HCT116 (cell line): ENCODE data around the gene STXBP5.

ENCODE experiments used
- RAD21 ChIP-seq: IDR thresholded peaks from 2 replicates; pipeline ENCODE4 v1.6.1; 2012; ENCODE audit warnings: low read depth, mild to moderate bottlenecking
- TCF7L2 ChIP-seq: IDR thresholded peaks from 2 replicates; pipeline ENCODE4 v1.7.0; 2011; ENCODE audit warnings: borderline replicate concordance, inconsistent platforms; ENCODE audit not compliant: insufficient read depth, insufficient read length; ENCODE audit errors: extremely low read depth
- TF ChIP-seq, protein P1 (sequence below), 3 experiments: fragments of 200-600 bp in 1 of 3; sonication (generic) in 1 of 3; IDR thresholded peaks in 2 of 3; conservative IDR thresholded peaks in 1 of 3; 2 replicates each; pipeline ENCODE4 v1.5.1; 2012 to 2017; ENCODE audit warnings: low read depth in 2 of 3, low read length in 2 of 3, antibody characterized with exemption in 1 of 3, borderline replicate concordance in 1 of 3, control low read depth in 1 of 3, mild to moderate bottlenecking in 1 of 3, mixed read lengths in 1 of 3, mixed run types in 1 of 3, moderate library complexity in 1 of 3; ENCODE audit not compliant: insufficient read depth in 1 of 3

DNA sequence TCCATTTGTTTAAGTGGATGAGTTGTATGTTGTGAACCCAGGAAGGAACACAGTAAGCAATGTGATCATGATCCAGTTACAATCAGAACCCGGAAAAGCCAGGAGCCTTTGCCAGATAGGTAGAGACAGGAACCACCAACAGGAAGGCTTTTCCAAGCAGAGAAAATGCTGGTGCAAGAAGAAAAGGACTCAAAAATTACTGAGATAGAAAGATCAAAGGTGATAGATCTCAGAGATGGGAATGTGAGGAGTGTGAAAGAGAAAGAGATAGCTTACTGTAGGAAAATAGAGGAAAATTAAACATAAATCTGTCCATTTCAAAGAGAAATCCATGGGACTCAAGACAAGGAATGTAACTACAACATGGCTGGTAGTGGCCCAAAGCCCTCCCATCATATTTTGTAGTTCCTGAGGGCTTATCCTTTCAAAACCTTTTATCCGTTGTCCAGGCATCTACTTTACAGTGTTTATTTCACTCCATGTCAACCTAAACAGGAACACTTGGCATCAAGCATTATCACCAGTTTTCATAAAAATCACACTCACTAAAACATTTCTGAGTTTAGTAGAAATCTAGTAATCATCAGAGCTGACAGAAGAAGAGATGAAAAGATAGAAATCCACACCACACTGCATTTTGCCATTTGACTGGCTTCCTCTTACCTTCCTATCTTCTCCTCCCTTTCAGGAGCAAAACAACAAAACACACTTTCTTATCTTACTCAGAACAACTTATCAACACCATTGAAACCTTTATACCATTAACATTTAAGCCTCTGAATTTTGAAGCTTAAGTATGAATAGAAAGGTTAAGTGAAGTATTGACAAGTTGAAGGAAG lies 44.5 kb upstream of the STXBP5 start:
- TF ChIP-seq, protein P1, sequence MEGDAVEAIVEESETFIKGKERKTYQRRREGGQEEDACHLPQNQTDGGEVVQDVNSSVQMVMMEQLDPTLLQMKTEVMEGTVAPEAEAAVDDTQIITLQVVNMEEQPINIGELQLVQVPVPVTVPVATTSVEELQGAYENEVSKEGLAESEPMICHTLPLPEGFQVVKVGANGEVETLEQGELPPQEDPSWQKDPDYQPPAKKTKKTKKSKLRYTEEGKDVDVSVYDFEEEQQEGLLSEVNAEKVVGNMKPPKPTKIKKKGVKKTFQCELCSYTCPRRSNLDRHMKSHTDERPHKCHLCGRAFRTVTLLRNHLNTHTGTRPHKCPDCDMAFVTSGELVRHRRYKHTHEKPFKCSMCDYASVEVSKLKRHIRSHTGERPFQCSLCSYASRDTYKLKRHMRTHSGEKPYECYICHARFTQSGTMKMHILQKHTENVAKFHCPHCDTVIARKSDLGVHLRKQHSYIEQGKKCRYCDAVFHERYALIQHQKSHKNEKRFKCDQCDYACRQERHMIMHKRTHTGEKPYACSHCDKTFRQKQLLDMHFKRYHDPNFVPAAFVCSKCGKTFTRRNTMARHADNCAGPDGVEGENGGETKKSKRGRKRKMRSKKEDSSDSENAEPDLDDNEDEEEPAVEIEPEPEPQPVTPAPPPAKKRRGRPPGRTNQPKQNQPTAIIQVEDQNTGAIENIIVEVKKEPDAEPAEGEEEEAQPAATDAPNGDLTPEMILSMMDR (IDR thresholded peaks at IDR 0.05 in 2 of 3, conservative IDR thresholded peaks at IDR 0.05 in 1 of 3; ENCODE audit: borderline replicate concordance in 1 of 3, insufficient read depth in 1 of 3, low read depth in 2 of 3, low read length in 2 of 3): no peak
- no peak for TF ChIP-seq TCF7L2
- no peak for TF ChIP-seq RAD21
